Motor neuron (in vitro differentiated cells): ENCODE results near the gene SETBP1. TPM values are rescaled to one million over a fixed set of nuclear protein-coding genes. Genes with fewer than 3 reads are reported as not detected.

ENCODE experiments used
- ATAC-seq, 8 experiments: fragments of 200-7000 bp; cut with Tn5 transposase; replicated peaks in 6 of 8; 2 replicates each; pipeline ENCODE4 v1.8.0; 2021; ENCODE audit warnings: mild to moderate bottlenecking in 8 of 8, moderate library complexity in 8 of 8
- H3K27ac ChIP-seq, 2 donors: fragments of 250-450 bp; sonication (Bioruptor Pico); 2 replicates each; pipeline ENCODE4 v1.9.0; 2021; ENCODE audit warnings: antibody characterized with exemption in 2 of 2, mild to moderate bottlenecking in 2 of 2, moderate library complexity in 1 of 2
- H3K4me1 ChIP-seq, 2 donors: fragments of 250-450 bp; sonication (Bioruptor Pico); replicated peaks in 1 of 2; 2 replicates each; pipeline ENCODE4 v1.6.1; 2021; ENCODE audit warnings: antibody characterized with exemption in 2 of 2, mild to moderate bottlenecking in 2 of 2, moderate library complexity in 1 of 2
- H3K4me3 ChIP-seq, 5 donors: fragments of 250-450 bp; sonication (Bioruptor Pico); 2 replicates each; pipeline ENCODE4 v1.9.0; 2021; ENCODE audit warnings: antibody characterized with exemption in 5 of 5, mild to moderate bottlenecking in 5 of 5, moderate library complexity in 4 of 5
- WGBS, 10 experiments: fragments of 450-650 bp; shearing (Covaris generic); methylation state at CpG; one replicate each; pipeline ENCODE4 v1.0.0; 2022; 5-methylcytosine and 5-hydroxymethylcytosine counted together
- in situ Hi-C, 9 experiments: fragments of 400-800 bp; cut with MboI; loops; one replicate each; pipeline ENCODE4 v1.15.0; 2021; ENCODE audit warnings: low sequenced_read_pairs in 9 of 9, low pct_unique_long_range_greater_than_20kb in 2 of 9; ENCODE audit not compliant: unreplicated experiment in 9 of 9
- total RNA-seq, 8 experiments: library from RNA; unstranded; fragments of 300-600 nt; gene quantifications; 2 replicates each; pipeline versions ENCODE4 v1.2.3 to v1.2.4, GENCODE V29; 2022

The SETBP1 gene
- total RNA-seq, 8 experiments from 2014 or later = 1.3 to 37.0 (median 27.5) TPM

DNA sequence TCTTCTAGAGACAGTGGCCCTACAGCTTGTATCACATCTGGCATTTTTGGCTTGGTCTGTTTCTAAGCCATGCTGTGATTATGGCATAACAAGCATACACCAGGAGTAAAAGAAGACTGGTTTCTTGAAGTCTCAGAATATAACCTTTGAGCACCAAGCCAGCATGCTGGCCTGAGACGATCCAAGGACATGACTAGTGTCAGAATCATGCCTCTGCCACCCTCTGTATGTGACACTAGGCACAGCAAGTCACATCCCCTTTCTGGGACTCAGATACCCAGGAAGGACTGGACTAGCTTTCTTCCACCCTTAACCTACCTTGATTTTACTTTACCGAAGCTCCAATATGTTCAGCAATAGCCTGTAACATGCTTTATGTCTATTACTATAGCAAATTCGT is 345.5 kb downstream of the SETBP1 start:
- 78 to 100% (median 91%) methylated on average over 1 to 3 of the region's 3 CpGs; no CpG with 5 or more reads in 2 of the 10 experiments for WGBS, 10 experiments
- H3K27ac ChIP-seq = no peak overlapping the region
- in situ Hi-C loops = loop anchor here in 1 of 9 experiments (25.0 kb wide), 1 partner anchor 361 kb away; no protein-coding TSS in a partner anchor
- peak in 5 of 8 experiments; percentile 48 to 69 (median 56) for ATAC-seq
- peaks cover 6 to 21% of the 10 kb centered on the region in 2 donors for H3K4me1 ChIP-seq
- H3K4me3 ChIP-seq = no peak overlapping the region

DNA sequence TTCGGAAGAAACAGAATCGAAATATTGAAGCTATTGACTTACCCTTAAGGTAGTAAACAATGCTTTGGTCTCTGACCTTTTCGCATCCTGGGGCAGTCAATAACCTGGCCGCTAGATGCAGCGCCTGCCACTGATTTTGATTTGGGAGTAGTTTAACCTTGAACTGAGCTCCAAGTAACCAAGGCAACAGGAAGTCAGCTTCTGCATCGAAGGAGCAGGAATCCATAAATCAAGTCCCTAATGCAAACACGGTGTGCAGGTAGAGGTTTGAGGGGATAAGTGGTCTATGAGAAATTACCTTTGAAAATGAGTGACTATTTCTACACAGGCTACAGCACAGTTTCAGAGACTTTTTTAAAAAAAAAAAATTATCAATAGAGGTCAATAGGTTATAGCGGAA is 353.5 kb downstream of the SETBP1 start:
- Histone ChIP-seq H3K27ac (no peak overlapping the region), H3K4me1 (peaks cover 8 to 20% of the 10 kb centered on the region in 2 donors), H3K4me3 (no peak overlapping the region)
- in situ Hi-C loops = loop anchor here in 1 of 9 experiments (25.0 kb wide), 1 partner anchor 353 kb away; no protein-coding TSS in a partner anchor
- ATAC-seq = peak in 5 of 8 experiments; percentile 50 to 81 (median 74)
- 58 to 93% (median 64%) methylated on average over 2 to 7 of the region's 8 CpGs; no CpG with 5 or more reads in 1 of the 10 experiments for WGBS, 10 experiments

DNA sequence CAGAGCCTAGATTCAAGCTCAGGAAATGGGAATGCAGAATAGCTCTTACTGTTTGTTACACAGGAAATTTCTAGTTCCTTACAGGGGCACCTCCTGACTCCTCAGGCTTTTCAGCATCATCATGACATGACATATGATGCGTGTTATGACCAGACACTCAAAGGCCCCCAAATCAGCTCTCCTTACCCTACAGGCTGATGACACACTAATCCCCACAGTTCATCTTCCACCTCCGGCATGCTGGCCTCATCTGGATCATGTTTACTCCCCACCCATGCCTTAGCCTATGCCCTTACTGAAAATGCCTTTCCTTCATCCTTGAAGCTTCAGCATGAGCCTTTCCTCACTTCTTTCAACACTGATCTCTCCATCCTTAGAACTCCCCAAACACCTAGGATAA is 356.9 kb downstream of the SETBP1 start:
- no peak overlapping the region for H3K4me3 ChIP-seq
- in situ Hi-C loops = loop anchor here in 1 of 9 experiments (25.0 kb wide), 1 partner anchor 350 kb away; no protein-coding TSS in a partner anchor
- peaks cover 8 to 23% of the 10 kb centered on the region in 2 donors for H3K4me1 ChIP-seq
- WGBS, 10 experiments = 75 to 100% (median 94%) methylated on average over 1 to 2 of the region's 2 CpGs; no CpG with 5 or more reads in 4 of the 10 experiments
- ATAC-seq = peak in 5 of 8 experiments; percentile 58 to 84 (median 73)
- no peak overlapping the region for H3K27ac ChIP-seq

DNA sequence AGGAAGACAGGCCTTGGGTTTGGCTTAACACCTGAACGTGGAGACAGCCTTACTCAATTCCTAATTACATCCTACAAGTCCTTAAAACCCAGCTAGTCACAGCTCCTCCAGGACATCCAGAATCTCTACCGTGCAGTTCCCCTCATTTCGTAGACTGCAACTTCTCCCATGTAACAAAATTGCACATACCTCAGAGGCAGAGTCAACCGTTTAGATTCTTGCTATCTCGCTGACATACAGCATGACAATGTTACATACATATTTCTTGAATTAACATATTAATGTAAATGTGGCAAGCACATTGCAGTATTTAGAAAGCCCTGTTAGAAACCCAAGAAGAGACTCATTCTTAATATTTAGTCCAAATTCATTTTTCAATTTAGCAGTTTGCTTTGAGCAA is 358.7 kb downstream of the SETBP1 start:
- no peak overlapping the region for H3K27ac ChIP-seq
- in situ Hi-C loops = loop anchor here in 1 of 9 experiments (25.0 kb wide), 1 partner anchor 348 kb away; no protein-coding TSS in a partner anchor
- WGBS, 10 experiments = 0 to 100% (median 82%) methylated on average over 1 to 4 of the region's 5 CpGs
- no peak overlapping the region for H3K4me3 ChIP-seq
- H3K4me1 ChIP-seq = peaks cover 3 to 22% of the 10 kb centered on the region in 2 donors
- no peak for ATAC-seq

DNA sequence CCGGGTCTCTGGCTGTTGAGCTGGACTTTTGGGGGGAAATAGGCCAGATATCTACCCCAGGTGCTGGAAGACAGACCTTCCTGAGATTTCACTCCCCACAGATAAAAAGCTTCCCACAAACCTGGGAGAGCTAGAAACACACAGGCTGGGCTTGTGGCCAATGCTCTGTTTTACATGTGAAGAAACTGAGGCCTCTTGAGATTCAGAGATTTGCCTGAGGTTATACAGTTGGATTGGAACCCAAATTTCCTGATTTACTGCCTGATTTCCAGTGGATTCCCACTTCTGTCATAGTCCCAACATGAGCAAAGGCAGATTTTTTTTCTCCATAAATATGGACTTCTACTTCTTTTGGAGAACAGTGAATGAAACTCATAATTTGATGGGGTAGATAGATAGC is 360.2 kb downstream of the SETBP1 start:
- no peak overlapping the region for H3K27ac ChIP-seq
- peaks cover 0 to 14% of the 10 kb centered on the region in 2 donors for H3K4me1 ChIP-seq
- no peak for ATAC-seq
- 67 to 100% (median 91%) methylated on average over 1 of the region's 1 CpG; no CpG with 5 or more reads in 6 of the 10 experiments for WGBS, 10 experiments
- H3K4me3 ChIP-seq = no peak overlapping the region
- in situ Hi-C loops = loop anchor here in 1 of 9 experiments (25.0 kb wide), 1 partner anchor 346 kb away; no protein-coding TSS in a partner anchor

DNA sequence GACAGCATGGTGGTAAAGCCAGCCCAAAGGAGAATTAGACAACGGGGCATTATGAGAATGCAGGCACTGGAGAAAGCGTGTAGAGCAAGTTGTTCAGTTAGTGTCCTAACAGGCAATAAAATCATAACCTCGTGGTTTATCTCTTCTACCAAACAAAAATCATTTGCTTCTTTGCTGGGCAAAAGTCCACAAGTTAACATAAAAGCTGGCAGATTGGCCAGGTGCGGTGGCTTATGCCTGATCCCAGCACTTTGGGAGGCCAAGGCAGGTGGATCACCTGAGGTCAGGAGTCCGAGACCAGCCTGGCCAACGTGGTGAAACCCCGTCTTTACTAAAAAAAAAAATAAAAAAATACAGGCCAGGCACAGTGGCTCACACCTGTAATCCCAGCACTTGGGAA is 364.1 kb downstream of the SETBP1 start:
- H3K4me1 ChIP-seq = peaks cover 0 to 14% of the 10 kb centered on the region in 2 donors
- no peak overlapping the region for H3K4me3 ChIP-seq
- in situ Hi-C loops = loop anchor here in 1 of 9 experiments (25.0 kb wide), 1 partner anchor 343 kb away; no protein-coding TSS in a partner anchor
- no peak for ATAC-seq
- H3K27ac ChIP-seq = no peak overlapping the region
- 63 to 100% (median 91%) methylated on average over 2 to 7 of the region's 7 CpGs; no CpG with 5 or more reads in 2 of the 10 experiments for WGBS, 10 experiments

DNA sequence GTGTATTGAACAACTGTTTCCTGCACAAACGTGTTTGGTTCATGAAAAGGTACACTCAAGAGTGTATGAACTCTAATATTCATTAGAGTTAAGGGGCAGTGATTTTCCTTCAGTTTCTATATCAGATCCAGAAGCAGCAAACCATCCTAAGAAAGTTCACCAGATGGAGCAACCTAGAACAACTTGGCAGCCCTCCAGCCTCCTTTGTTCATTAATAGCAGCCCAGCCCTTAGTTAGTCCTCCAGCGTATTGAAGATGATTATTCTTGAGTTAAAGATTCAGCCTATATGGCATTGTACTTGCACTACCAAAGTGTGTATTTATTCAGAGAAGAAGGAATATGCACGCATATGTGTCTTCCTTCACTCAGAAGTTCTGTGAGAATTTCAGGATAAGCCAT is 365.5 kb downstream of the SETBP1 start:
- peaks cover 0 to 14% of the 10 kb centered on the region in 2 donors for H3K4me1 ChIP-seq
- H3K27ac ChIP-seq = no peak overlapping the region
- peak in 3 of 8 experiments; percentile 25 to 63 (median 48) for ATAC-seq
- in situ Hi-C loops = loop anchor here in 1 of 9 experiments (25.0 kb wide), 1 partner anchor 341 kb away; no protein-coding TSS in a partner anchor
- H3K4me3 ChIP-seq = no peak overlapping the region
- 25 to 100% (median 91%) methylated on average over 1 to 3 of the region's 3 CpGs; no CpG with 5 or more reads in 1 of the 10 experiments for WGBS, 10 experiments

DNA sequence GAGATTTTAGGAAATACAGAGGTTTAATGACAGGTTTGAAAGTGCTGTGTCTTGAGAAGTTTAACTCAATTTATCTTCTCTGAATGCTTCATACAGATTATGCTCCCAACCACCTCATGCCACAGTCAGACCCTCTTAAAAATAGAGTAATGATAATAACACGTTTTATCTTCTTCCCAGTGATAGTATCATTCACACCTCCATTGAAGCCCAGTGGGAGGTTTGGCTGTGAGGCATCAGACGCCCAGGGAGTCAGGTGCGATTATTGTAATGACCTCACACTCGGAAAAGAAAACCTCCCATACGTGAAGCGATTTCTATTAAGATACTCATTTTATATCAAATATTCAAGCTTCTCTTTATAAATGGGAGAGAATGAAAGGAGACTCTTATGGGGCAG is 366.3 kb downstream of the SETBP1 start:
- WGBS, 10 experiments = 33 to 100% (median 86%) methylated on average over 1 to 6 of the region's 6 CpGs; no CpG with 5 or more reads in 4 of the 10 experiments
- Histone ChIP-seq H3K27ac (no peak overlapping the region), H3K4me1 (peaks cover 0 to 14% of the 10 kb centered on the region in 2 donors), H3K4me3 (no peak overlapping the region)
- in situ Hi-C loops = loop anchor here in 1 of 9 experiments (25.0 kb wide), 1 partner anchor 340 kb away; no protein-coding TSS in a partner anchor
- no peak for ATAC-seq

DNA sequence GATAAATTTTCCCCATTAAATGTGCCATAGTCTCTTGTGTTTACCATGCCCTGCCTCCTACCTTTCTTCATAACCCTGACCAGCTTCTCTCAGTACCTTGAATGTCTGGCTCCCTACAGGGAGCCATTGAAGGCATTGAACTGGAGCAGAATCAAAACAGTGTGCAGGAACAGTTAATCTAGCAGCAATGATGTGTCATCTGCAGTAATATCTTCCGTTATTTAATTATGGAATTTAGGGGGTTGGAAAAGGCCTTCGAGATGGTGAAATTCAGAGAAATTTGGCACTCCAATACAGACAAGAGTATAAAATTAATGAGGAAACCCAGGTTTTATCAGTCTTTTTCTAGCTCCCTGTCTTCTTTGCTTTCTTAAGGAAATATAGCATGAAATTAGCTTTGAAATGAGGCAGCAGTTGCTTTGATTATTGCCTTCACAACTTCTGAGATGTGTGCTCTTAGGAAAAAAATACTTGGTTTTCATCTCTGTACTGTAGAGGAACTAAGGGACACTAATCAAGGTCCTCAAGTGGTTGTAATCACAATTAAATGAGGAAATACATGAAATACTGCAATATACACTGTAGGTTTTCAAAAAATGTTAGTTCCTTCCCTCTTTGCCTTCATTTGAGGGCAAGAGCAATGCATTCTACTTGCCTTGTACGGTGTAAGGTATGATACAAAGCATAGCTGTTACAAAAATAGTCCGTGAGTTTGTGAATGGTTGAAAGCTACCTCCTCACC is 369.1 kb downstream of the SETBP1 start:
- WGBS, 10 experiments = 28 to 100% (median 94%) methylated on average over 2 to 4 of the region's 4 CpGs
- ATAC-seq = no peak
- H3K27ac ChIP-seq = no peak overlapping the region
- in situ Hi-C loops = loop anchor here in 1 of 9 experiments (25.0 kb wide), 1 partner anchor 338 kb away; no protein-coding TSS in a partner anchor
- H3K4me3 ChIP-seq = no peak overlapping the region
- H3K4me1 ChIP-seq = no peaks in the 10 kb centered on the region

DNA sequence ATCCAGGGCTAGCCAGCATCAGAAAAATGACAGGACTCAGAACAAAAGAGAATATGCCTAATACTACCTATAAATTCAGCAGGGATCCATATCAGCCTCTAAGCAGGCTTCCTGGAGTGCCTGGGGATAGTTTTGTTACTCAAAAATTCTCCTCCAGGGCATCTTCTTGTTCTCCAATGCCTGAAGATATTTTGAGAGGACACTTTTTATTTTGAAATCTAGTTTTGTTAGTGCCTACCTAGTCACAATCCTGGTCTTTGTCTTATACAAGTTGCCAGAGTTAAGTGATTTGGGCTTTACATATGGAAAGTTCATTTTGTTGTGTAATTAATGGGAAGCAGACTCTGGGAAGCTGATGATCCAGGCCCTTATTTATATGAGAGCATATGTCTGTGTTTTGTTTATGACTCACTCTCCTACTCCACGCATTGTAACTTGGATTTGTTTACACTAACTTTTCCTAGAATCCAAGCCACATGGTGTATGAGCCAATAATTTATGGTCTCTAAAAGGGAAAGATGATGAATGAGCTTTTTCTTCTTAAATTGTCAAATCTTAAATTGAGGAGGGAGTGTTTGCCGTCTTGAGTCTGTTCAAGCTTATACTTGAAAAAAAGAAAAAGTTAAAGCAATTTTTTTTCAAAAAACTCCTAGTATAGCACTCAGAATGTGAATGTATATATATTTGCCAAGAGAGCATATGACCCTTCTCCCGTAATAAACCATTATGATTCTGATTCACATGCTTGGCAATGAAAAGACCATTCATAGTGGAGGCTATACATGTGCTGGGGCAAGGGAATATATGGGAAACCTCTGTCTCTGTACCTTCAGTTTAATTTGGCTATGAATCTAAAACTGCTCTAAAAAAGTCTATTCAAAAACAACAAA is 370.3 kb downstream of the SETBP1 start:
- Histone ChIP-seq H3K4me3 (no peak overlapping the region), H3K27ac (no peak overlapping the region), H3K4me1 (no peaks in the 10 kb centered on the region)
- ATAC-seq = peak in 3 of 8 experiments; percentile 88 to 94 (median 94)
- 7 to 100% (median 71%) methylated on average over 1 to 3 of the region's 3 CpGs for WGBS, 10 experiments
- in situ Hi-C loops = no loop called here

DNA sequence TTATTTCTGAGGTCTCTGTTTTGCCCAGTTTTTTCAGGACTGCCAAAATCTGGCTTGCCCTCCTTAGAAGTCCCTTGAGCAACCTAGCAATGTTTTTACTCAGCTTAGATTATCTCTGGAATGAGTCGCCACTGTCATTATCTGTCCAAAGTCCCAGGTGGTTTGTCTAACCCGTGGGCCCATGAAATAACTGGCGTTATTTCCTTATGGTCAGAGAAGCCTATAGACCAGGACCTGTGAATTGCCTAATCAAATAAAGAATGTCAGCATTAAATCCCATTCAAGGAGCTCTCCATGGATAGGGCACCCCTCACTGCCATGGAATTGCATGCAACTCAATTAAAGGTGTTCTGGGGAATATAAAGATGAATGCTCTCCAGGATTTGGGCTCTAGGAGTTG is 373.9 kb downstream of the SETBP1 start:
- 50 to 100% (median 95%) methylated on average over 1 to 3 of the region's 3 CpGs; no CpG with 5 or more reads in 3 of the 10 experiments for WGBS, 10 experiments
- Histone ChIP-seq H3K27ac (no peak overlapping the region), H3K4me1 (no peaks in the 10 kb centered on the region), H3K4me3 (no peak overlapping the region)
- in situ Hi-C loops = no loop called here
- ATAC-seq = no peak

DNA sequence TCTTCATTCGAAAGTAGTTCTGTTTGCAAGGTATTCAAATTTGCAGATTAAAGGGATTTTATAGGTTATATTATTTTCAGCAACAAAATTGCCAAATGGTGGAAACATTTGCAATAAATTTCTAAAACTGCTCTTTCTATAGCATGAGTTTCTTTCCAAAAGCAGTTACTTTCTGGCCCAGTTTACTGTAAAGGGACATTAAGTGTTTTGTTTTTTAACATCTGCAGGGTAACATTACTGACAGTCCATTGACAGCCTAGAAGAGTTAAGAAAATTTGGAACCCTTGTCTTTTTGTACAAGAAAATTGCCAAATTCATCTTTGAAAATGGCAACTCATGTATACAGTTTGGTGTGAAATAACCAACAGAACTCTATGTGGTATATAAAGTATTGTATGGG is 375.1 kb downstream of the SETBP1 start:
- 71 to 100% (median 93%) methylated on average over 1 of the region's 1 CpG; no CpG with 5 or more reads in 1 of the 10 experiments for WGBS, 10 experiments
- ATAC-seq = no peak
- H3K27ac ChIP-seq = no peak overlapping the region
- no peak overlapping the region for H3K4me3 ChIP-seq
- in situ Hi-C loops = no loop called here
- H3K4me1 ChIP-seq = no peaks in the 10 kb centered on the region
